Mesothelial cell of epicardium (in vitro differentiated cells): ENCODE results near the gene CADPS. TPM values are rescaled to one million over a fixed set of nuclear protein-coding genes. Genes with fewer than 3 reads are reported as not detected.

Source experiments
- DNase-seq, 2 experiments: peaks; one replicate each; pipeline ENCODE4 v3.0.0; 2021; ENCODE audit warnings: low spot score in 2 of 2; ENCODE audit not compliant: unreplicated experiment in 2 of 2
- H3K27ac Mint-ChIP-seq: 2 replicates; pipeline ENCODE4 v1.8.0; 2021; ENCODE audit warnings: mixed read lengths
- H3K27me3 Mint-ChIP-seq: 2 replicates; pipeline ENCODE4 v1.8.0; 2021; ENCODE audit warnings: low read depth, mixed read lengths
- H3K36me3 Mint-ChIP-seq: 2 replicates; pipeline ENCODE4 v1.8.0; 2021; ENCODE audit warnings: mixed read lengths
- H3K4me1 Mint-ChIP-seq: 2 replicates; pipeline ENCODE4 v1.8.0; 2021; ENCODE audit warnings: mixed read lengths
- H3K4me3 Mint-ChIP-seq: 2 replicates; pipeline ENCODE4 v1.8.0; 2021; ENCODE audit warnings: mild to moderate bottlenecking, moderate library complexity, mixed read lengths
- H3K9me3 Mint-ChIP-seq: 2 replicates; pipeline ENCODE4 v1.8.0; 2021; ENCODE audit warnings: mixed read lengths
- CTCF ChIP-seq: fragments of 200-600 bp; sonication (generic); IDR thresholded peaks from one replicate; pipeline ENCODE4 v1.5.0; 2021; ENCODE audit warnings: antibody characterized with exemption; ENCODE audit not compliant: unreplicated experiment
- total RNA-seq: library from RNA; stranded (reverse); gene quantifications from 3 replicates; pipeline ENCODE4 v1.2.1, GENCODE V29; 2021

Gene CADPS
- total RNA-seq, 1 donor from 2014 or later, result 4.2 TPM

GRCh38 chr3:62812631-62813030 lies 62.6 kb downstream of the CADPS start:
- no peak for DNase-seq
- no peaks in the 10 kb centered on the region for H3K9me3 Mint-ChIP-seq
- H3K4me1 Mint-ChIP-seq, result peaks cover 33% of the 10 kb centered on the region
- no peaks in the 10 kb centered on the region for H3K36me3 Mint-ChIP-seq
- no peak overlapping the region for H3K4me3 Mint-ChIP-seq
- H3K27me3 Mint-ChIP-seq, result peaks cover 5% of the 10 kb centered on the region
- no peak for TF ChIP-seq CTCF
- H3K27ac Mint-ChIP-seq, result no peak overlapping the region

GRCh38 chr3:62811119-62811518 lies 64.1 kb downstream of the CADPS start:
- Mint-ChIP-seq H3K9me3 (no peaks in the 10 kb centered on the region), H3K27ac (no peak overlapping the region), H3K4me3 (no peak overlapping the region), H3K27me3 (peaks cover 5% of the 10 kb centered on the region), H3K4me1 (peaks cover 18% of the 10 kb centered on the region), H3K36me3 (no peaks in the 10 kb centered on the region)
- DNase-seq, result no peak
- no peak for TF ChIP-seq CTCF

- Mint-ChIP-seq H3K27me3 (peaks cover 5% of the 10 kb centered on the region), H3K4me3 (no peak overlapping the region), H3K27ac (no peak overlapping the region), H3K9me3 (no peaks in the 10 kb centered on the region), H3K4me1 (peaks cover under 1% of the 10 kb centered on the region), H3K36me3 (no peaks in the 10 kb centered on the region)
- DNase-seq, result no peak
- no peak for TF ChIP-seq CTCF
Measured at GRCh38 chr3:62809369-62809768, 65.8 kb downstream of the CADPS start.

GRCh38 chr3:62805580-62806277 lies 69.5 kb downstream of the CADPS start:
- no peak for DNase-seq
- Mint-ChIP-seq H3K36me3 (no peaks in the 10 kb centered on the region), H3K27me3 (peaks cover 13% of the 10 kb centered on the region), H3K4me3 (no peak overlapping the region), H3K9me3 (no peaks in the 10 kb centered on the region), H3K4me1 (no peaks in the 10 kb centered on the region), H3K27ac (no peak overlapping the region)
- TF ChIP-seq CTCF, result no peak

- H3K36me3 Mint-ChIP-seq, result no peaks in the 10 kb centered on the region
- H3K27me3 Mint-ChIP-seq, result peaks cover 13% of the 10 kb centered on the region
- no peak overlapping the region for H3K27ac Mint-ChIP-seq
- H3K9me3 Mint-ChIP-seq, result no peaks in the 10 kb centered on the region
- TF ChIP-seq CTCF, result no peak
- H3K4me1 Mint-ChIP-seq, result no peaks in the 10 kb centered on the region
- DNase-seq, result no peak
- no peak overlapping the region for H3K4me3 Mint-ChIP-seq
Measured at GRCh38 chr3:62805106-62805505, 70.1 kb downstream of the CADPS start.
